GM18951 (cell line): ENCODE results near the gene KRTAP10-5.
"Not testable (repeated sequence)": the region's sequence is repeated elsewhere in the genome, so short reads cannot be mapped to it uniquely, and the experiment has no call there.

ENCODE experiments used
- POLR2A ChIP-seq: IDR thresholded peaks from 4 replicates; pipeline ENCODE4 v1.6.1; 2011; ENCODE audit warnings: mild to moderate bottlenecking; ENCODE audit not compliant: insufficient read length, insufficient read depth; ENCODE audit errors: extremely low read depth
- in situ Hi-C: fragments of 300-500 bp; cut with MboI; formaldehyde crosslinking; loops from one replicate; pipeline ENCODE4 v1.12.0; 2022; ENCODE audit warnings: low sequenced_read_pairs, mixed read lengths, inconsistent platforms; ENCODE audit not compliant: unreplicated experiment

KRTAP10-5 gene

DNA sequence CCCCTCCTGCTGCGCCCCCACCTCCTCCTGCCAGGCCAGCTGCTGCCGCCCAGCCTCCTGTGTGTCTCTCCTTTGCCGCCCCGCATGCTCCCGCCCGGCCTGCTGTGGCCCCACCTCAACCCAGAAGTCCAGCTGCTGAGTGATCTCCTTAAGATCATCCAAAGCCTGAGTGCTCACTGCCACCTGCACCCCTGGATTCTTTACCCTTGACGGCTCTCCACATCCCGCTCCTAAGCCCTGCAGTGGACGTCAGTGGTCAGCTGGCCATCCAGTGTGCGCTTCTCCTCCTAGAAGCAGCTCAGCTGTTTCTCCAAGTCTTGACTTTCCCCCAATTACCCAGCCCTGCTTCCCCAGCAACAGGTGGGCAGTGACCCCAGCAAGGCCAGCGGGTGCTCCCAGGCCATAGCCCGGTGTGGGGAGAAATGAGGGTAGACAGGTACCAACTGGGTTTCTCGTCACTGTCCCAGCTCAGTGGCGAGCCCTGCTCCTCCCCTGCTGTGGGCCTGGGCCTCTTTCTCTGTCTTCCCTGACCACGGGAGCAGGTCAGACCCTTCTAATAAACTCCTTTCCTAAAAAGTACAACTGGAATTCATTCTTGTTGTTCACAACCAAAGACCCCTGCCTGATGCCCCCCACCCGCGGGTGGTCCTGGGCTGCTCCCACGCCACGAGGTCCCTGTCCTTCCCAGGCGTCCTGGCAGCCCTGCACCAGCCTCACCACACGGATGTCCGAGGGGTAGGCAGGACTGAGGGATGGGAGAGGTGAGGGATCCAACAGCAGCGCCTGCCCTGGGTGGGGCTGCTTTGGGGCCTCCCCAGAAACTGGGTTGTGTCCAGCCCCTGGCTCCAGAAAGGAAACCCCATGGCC is 21.4 kb upstream of the KRTAP10-5 start:
- in situ Hi-C loops: no loop called here
- TF ChIP-seq POLR2A: no peak

DNA sequence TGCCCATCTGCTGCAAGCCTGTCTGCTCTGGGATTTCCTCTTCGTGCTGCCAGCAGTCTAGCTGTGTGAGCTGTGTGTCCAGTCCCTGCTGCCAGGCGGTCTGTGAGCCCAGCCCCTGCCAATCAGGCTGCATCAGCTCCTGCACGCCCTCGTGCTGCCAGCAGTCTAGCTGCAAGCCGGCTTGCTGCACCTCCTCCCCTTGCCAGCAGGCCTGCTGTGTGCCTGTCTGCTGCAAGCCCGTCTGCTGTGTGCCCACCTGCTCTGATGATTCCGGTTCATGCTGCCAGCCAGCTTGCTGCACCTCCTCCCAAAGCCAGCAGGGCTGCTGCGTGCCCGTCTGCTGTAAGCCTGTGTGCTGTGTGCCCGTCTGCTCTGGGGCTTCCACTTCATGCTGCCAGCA is 20.7 kb upstream of the KRTAP10-5 start:
- in situ Hi-C loops: not testable (repeated sequence)

DNA sequence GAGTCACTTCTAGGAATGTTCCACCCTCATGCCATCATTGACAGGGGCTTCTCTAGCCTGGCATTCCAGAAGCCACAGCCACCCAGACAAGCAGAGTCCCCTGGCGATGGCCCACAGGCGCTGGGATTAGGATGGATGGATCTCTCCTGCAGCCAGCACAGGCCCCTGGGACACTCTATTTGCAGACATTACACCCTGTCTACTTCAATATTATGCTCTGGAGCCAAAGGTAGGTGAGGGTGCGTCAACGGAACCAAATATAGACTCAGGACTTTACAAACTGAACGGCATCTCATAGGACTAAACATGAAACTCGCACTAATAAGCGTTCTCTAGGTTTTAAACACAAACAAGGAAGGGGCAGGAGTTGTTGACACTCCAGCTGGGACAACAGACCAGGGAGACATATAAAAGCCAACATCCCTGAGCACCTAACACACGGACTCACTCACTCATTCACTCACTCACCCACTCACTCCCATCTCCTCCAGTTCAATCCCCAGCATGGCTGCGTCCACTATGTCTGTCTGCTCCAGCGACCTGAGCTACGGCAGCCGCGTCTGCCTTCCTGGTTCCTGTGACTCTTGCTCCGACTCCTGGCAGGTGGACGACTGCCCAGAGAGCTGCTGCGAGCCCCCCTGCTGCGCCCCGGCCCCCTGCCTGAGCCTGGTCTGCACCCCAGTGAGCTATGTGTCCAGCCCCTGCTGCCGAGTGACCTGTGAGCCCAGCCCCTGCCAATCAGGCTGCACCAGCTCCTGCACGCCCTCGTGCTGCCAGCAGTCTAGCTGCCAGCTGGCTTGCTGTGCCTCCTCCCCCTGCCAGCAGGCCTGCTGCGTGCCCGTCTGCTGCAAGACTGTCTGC is 19.9 kb upstream of the KRTAP10-5 start, which contains the start of gene KRTAP10-7:
TSS of gene KRTAP10-7 (plus strand) at position 480 of the 861 bp plus-strand sequence. CDS start at position 505, 25 bp downstream.
- in situ Hi-C loops: not testable (repeated sequence)

DNA sequence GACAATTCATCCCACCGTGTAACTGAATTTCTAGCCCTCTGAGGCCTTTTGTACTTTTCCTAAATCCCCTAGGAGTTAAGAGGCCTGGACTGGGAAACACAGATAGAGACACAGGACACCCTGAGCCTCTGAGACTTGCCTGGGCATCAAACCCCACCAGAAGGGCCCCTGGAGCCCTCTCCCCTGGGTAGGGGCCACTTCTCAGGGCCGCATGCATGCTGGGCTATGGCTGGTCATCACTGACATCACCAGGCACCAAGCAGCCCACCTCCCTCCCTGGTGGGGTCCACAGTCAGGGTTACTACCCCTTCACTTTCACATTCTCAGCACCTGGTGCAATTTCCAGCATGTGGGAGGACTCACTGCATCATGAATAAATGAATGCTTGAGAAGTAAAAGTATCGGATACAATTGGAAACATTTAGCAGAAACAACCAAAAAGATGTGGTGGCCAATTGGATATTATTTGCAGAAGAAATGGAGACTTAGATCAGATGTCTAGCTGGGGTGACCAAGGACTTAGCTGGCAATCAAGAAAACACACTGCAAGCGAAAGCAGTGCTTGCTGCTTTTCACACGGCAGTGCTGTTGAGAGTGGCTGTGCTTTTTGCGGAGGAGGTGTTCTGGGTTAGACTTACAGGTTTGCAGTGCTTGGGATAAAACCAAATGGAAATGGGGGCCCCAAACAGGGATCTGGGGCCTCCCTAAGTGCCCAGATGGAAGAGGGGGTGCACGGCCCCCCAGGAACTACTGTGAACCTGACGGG is 19.0 kb upstream of the KRTAP10-5 start:
- in situ Hi-C loops: no loop called here

DNA sequence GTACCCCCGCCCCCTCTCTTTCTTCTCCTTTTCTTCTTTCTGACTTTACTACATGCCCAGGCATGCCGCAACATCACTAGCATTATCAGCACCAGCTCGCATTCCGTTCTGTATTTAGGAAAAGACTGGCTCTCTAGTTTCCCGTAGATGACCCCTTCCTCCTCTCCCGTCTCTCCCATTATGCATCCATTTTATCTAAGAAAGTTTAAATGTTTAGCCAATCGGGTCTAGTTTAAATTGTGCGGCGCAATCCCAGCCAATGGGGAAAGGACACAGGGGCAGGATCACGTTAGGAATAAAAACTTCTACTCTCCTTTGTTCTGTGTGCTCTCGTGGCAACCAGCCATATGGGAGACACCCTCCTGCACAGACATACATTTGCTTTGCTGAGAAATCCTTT is 17.7 kb upstream of the KRTAP10-5 start:
- no peak for TF ChIP-seq POLR2A
- in situ Hi-C loops: no loop called here

More for the DNA sequence above, 19.0 kb upstream of the KRTAP10-5 start:
- TF ChIP-seq POLR2A: no peak

DNA sequence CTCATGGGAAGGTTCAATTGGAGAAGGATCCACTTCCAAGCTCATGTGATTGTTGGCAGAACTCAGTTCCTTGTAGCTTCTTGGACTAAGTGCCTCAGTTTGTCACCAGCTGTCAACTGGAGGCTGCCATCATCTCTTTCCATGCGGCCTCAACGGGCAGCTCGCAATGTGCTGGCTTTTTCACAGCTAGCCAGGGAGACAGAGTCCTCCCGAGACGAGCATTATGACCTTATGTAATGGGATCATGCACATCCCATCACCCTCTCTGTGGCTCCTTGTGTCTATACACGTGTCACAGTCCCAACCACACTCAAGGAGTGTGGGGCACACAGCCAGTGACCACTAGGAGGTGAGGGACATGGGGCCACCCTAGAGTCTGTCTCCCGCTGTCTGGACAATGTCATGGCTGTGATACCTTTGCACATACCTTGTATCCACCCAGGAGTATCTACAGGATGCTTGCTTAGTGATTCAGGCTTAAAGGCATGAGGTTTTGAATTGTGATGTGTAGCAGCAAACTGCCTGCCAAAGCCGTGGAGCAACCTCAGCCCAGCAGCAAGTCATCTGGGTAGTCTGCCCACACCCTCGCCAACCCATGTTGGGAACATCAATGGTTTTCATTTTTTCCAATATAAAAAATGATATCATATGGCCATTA is 15.8 kb upstream of the KRTAP10-5 start:
- in situ Hi-C loops: no loop called here

DNA sequence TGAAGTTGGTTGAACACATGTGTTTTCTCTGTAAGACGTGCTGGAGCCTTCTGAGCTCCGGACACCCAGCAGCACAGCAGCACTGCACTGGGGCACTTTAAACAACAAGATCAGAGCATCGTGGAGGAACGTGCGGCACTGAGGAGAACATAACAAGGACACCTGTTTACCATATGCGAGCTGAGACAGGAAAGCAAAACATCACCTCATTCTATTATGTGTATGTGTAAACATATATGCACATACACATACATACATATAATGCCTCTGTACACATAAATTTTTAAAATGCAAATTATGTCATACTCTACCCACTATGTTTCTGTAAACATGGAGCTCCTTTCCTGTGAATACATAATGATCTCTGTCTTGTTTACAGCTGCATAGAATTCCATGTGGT is 15.1 kb upstream of the KRTAP10-5 start:
- in situ Hi-C loops: no loop called here

More for the DNA sequence above, 15.8 kb upstream of the KRTAP10-5 start:
- no peak for TF ChIP-seq POLR2A

DNA sequence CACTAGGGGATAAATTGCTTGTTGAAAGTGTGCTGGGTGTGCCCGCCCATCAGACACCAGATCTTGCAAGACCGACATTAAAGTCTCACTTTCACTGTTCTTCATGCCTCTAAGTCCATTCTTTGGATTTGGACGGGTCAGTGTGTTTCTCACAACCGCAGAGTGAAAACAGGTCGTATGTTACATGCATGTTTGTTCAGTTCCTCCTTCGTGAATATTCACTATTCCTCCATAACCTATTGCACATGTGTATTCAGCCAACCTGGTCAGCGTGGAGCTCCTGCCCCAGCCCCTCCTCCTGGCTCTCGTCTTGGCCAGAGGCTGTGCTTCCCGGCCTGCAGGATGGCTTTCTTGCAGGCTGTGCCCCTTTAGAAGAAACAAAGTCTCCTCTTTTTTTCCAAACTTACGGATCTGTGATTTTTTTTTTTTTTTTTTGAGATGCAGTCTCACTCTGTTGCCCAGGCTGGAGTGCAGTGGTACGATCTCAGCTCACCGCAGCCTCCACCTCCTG is 14.1 kb upstream of the KRTAP10-5 start:
- TF ChIP-seq POLR2A: no peak
- in situ Hi-C loops: no loop called here

More for the DNA sequence above, 15.1 kb upstream of the KRTAP10-5 start:
- TF ChIP-seq POLR2A: no peak

DNA sequence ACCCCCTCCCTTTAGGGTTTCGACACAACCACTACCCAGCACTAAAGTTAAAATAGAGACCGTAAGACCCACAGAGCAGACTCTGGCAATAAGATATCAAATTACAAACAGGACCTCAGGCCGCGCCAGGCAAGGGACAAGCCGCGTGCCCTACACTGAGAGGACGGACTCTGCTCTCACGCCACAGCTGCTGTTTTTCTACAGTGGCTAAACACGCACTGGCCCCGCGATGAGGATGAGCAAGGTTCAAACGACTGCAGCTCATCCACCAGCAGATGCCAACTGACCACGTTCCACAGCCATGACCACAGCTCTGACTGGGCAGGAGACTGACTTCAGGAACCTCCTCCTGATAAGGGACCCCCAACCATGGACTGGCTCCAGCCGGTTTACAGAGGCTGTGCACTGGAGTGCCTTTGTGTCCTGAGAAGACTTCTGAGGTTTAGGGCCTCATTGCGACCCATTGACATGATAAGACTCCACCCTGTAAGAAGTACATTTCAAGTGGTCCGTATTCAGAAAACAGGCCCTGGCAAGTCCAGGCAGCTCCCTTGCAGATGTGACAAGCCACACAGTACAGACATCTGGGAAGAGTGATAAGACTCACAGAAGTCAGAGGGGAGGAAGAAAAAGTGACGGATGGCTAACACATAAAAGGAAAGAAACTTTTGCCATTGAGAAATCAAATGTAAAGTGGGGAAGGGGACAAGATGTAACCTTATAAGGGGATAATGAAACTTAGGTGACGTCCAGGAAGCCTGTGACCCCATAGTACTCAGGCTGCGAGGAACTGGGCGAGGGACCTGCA is 13.4 kb upstream of the KRTAP10-5 start:
- in situ Hi-C loops: no loop called here
- no peak for TF ChIP-seq POLR2A

DNA sequence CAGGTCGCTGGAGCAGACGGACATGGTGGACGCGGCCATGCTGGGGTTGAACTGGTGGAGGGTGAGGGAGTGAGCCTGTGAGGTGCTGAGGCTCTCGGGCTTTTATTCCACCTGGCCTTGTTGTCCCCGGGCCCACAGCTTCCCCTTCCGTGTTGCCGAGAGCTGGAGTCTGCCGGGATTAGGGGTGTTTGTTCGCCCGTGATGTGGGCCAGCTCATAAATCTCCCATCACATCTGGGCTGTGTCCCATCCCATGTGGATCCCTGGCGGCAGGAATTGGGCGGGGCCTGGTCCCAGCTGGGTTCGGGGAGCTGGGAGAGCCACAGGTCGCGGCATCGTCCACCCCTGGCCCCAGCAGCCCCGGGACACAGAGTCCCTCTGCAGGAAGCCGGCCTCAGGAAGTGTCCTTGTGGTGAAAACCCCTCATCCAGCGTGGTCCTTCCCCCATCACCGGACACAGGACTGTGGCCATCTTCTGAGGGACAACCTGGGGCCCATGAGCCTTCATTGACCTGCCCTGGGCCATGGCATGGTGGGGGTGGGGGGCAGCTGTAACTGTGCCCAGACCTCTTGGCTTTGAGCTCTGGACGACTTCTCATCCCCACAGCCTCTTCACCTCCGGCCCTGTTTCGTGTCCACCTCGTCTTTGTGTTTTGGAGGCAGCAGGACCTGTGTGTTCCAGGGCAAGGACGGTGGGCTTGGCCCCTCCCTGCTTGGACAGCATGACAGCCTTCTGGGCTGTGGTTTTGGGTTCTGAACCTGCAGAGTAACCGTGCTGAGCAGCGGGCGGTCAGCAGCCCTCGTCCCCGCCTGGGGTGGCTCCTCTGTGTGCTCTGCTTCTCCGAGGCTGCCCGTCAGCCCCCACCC is 12.3 kb upstream of the KRTAP10-5 start, which contains the start of gene KRTAP10-6:
TSS of gene KRTAP10-6 (minus strand) at position 60 of the 866 bp plus-strand sequence. CDS start at position 39, 21 bp downstream.
- in situ Hi-C loops: no loop called here
- TF ChIP-seq POLR2A: no peak

DNA sequence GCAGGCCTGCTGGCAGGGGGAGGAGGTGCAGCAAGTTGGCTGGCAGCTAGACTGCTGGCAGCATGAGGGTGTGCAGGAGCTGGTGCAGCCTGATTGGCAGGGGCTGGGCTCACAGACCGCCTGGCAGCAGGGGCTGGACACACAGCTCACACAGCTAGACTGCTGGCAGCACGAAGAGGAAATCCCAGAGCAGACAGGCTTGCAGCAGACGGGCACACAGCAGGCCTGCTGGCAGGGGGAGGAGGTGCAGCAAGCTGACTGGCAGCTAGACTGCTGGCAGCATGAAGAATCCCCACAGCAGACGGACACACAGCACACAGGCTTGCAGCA is 11.4 kb upstream of the KRTAP10-5 start:
- in situ Hi-C loops: not testable (repeated sequence)

DNA sequence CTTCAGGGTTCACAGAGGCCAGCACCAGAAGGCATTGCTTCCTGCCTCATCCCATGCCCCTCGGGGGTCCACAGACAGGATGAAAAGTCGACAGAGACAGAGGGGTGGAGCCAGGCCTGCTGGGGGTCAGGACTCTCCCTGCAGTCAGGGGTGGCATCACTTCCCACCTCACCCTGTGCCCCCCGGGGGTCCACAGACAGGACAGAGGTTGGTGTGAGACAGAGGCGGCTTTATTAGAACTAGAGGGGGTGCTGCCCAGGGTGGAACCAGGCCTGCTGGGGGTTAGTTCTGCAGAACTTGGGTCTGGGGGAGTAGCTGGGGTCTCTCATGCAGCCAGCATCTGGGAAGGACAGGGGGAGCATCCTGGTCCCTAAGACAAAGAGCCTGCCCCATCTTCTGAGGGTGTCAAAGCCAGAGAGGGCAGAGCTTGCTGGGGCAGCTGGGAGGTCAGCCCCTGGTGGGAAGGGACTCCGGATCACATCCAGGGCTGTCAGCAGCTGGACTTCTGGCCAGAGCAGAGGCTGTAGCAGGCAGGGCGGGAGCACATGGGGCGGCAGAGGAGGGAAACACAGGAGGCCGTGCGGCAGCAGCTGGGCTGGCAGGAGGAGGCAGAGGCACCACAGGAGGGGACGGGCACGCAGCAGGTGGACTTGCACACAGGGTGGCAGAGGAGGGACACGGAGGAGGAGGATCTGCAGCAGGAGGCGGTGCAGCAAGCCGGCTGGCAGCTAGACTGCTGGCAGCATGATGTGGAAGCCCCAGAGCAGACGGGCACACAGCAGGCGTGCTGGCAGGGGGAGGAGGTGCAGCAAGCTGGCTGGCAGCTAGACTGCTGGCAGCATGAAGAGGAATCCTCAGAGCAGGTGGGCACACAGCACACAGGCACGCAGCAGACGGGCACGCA is 10.7 kb upstream of the KRTAP10-5 start:
- in situ Hi-C loops: not testable (repeated sequence)
